ENCODE results near the gene PRELID3B. TPM values are rescaled to one million over a fixed set of nuclear protein-coding genes. Genes with fewer than 3 reads are reported as not detected.

Gene PRELID3B
- total RNA-seq, 1 donor from 2014 or later, result 45.2 TPM

DNA sequence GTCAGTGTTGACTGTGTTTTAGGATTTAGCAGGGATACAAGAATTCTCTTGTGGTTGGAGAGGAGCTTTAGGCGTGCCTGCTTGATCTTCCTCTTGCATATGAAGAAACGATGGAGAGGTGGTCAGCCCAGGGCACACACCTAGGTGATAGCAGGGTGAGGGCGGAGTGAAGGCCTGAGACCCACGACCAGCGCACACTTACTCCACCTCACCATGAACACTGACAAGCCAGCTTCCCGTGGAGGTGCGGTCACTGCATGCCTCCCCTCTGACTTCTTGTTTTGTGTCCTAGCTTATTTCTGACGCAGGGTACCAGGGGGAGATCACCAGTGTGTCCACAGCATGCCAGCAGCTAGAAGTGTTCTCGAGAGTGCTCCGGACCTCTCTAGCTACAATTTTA, 53.4 kb downstream of the PRELID3B start:
- no peaks in the 10 kb centered on the region for H3K9me3 Mint-ChIP-seq

DNA sequence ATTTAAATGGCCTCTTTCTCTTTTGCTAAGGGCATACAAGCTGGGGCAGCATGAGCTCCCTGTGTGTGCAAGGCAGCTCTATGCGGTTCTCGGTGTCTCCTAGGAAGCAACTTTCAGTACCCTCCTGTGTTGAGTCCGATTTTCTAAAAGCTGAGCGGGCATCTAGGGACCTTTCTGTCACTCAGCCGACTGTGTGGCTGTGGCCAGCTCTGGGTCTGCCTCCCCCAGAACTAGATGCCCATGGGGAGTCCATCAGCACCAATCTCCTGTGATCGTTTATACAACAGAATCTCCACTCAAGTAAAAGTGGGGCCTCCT, 54.1 kb downstream of the PRELID3B start:
- peaks cover 40% of the 10 kb centered on the region for H3K36me3 Mint-ChIP-seq
- H3K4me1 Mint-ChIP-seq, result peaks cover 22% of the 10 kb centered on the region
- H3K27ac Mint-ChIP-seq, result no peak overlapping the region
- no peak for DNase-seq (ENCODE audit: low spot score in 2 of 2, unreplicated experiment in 2 of 2)
- H3K4me3 Mint-ChIP-seq, result no peak overlapping the region
- no peaks in the 10 kb centered on the region for H3K9me3 Mint-ChIP-seq
- H3K27me3 Mint-ChIP-seq (ENCODE audit: low read depth), result no peaks in the 10 kb centered on the region
- TF ChIP-seq, protein P1, sequence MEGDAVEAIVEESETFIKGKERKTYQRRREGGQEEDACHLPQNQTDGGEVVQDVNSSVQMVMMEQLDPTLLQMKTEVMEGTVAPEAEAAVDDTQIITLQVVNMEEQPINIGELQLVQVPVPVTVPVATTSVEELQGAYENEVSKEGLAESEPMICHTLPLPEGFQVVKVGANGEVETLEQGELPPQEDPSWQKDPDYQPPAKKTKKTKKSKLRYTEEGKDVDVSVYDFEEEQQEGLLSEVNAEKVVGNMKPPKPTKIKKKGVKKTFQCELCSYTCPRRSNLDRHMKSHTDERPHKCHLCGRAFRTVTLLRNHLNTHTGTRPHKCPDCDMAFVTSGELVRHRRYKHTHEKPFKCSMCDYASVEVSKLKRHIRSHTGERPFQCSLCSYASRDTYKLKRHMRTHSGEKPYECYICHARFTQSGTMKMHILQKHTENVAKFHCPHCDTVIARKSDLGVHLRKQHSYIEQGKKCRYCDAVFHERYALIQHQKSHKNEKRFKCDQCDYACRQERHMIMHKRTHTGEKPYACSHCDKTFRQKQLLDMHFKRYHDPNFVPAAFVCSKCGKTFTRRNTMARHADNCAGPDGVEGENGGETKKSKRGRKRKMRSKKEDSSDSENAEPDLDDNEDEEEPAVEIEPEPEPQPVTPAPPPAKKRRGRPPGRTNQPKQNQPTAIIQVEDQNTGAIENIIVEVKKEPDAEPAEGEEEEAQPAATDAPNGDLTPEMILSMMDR (IDR thresholded peaks at IDR 0.05; ENCODE audit: unreplicated experiment), result no peak

More for the DNA sequence above, 53.4 kb downstream of the PRELID3B start:
- H3K4me1 Mint-ChIP-seq, result peaks cover 16% of the 10 kb centered on the region
- H3K36me3 Mint-ChIP-seq, result peaks cover 42% of the 10 kb centered on the region
- no peak for DNase-seq (ENCODE audit: low spot score in 2 of 2, unreplicated experiment in 2 of 2)
- H3K27ac Mint-ChIP-seq, result no peak overlapping the region
- no peaks in the 10 kb centered on the region for H3K27me3 Mint-ChIP-seq (ENCODE audit: low read depth)
- TF ChIP-seq, protein P1 (IDR thresholded peaks at IDR 0.05; ENCODE audit: unreplicated experiment), result no peak
- no peak overlapping the region for H3K4me3 Mint-ChIP-seq

DNA sequence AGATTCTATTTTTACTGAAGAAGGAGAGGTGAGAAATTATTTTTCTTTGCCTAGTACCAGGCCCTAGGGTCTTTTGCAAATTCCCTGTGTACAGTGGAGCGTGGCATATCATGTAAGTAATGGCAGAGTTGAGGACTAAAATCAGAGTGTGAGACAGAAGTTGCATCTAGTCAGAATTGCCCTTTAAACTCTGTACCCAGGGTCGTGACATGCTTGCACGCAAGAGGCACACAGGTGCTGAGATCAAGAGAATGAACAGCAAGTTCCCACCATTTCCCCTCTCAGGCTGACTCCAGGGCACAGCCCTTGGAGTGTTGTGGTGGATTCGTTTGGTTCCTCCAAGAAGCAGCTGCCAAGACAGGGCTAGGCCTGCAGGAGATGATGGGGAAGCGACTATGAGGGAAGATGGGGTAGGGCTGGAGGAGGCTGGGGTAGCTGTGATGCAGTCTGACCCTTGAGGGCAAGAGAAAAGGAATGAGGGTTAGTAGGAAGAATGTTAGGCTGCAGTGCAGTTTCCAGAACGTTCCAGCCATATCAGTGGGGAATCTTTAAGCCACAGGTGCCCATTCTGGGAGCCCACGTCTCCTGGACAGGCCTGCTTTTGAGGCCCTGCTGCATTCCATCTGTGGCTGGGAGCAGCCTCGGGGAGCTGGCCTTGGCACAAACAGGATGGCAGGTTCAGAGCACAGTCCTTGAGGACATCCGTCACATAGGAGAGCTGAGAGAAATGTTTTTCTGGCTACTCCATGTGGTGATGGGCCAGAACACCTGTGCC, 54.6 kb downstream of the PRELID3B start:
- TF ChIP-seq, protein P1 (IDR thresholded peaks at IDR 0.05; ENCODE audit: unreplicated experiment), result no peak
- Mint-ChIP-seq H3K27me3 (ENCODE audit: low read depth) (no peaks in the 10 kb centered on the region), H3K9me3 (no peaks in the 10 kb centered on the region), H3K4me3 (no peak overlapping the region), H3K4me1 (peaks cover 22% of the 10 kb centered on the region), H3K27ac (no peak overlapping the region), H3K36me3 (peaks cover 40% of the 10 kb centered on the region)
- no peak for DNase-seq (ENCODE audit: low spot score in 2 of 2, unreplicated experiment in 2 of 2)

DNA sequence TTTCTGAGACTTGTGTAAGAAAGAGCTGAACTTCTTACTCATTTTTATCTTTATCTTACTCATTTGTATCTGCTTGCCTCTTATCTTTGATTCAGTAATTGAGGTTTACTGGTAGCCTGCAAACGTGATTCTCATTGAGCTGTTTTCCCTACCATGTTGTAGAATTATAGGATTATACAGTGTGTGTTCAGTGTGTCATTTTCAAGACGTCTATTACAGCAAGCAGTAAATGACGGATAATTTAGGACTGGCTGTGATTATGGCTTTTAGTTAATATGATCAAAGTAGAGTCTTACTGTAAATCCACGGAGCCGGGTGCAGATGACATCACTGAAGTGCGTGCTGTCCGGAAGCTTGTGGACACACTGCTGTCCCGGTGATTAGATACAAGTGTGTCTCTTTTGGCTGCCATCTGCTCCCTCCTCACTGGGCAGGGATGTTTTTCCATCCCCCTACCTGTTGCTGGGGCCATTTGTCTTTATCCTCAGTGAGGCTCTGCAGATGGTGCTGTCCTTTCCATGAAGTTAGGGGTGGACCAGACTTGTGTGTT, 55.5 kb downstream of the PRELID3B start:
- no peaks in the 10 kb centered on the region for H3K9me3 Mint-ChIP-seq
- DNase-seq (ENCODE audit: low spot score in 2 of 2, unreplicated experiment in 2 of 2), result no peak
- H3K27me3 Mint-ChIP-seq (ENCODE audit: low read depth), result no peaks in the 10 kb centered on the region
- no peak overlapping the region for H3K4me3 Mint-ChIP-seq
- TF ChIP-seq, protein P1 (IDR thresholded peaks at IDR 0.05; ENCODE audit: unreplicated experiment), result no peak
- peaks cover 36% of the 10 kb centered on the region for H3K36me3 Mint-ChIP-seq
- H3K4me1 Mint-ChIP-seq, result peaks cover 29% of the 10 kb centered on the region
- H3K27ac Mint-ChIP-seq, result no peak overlapping the region

DNA sequence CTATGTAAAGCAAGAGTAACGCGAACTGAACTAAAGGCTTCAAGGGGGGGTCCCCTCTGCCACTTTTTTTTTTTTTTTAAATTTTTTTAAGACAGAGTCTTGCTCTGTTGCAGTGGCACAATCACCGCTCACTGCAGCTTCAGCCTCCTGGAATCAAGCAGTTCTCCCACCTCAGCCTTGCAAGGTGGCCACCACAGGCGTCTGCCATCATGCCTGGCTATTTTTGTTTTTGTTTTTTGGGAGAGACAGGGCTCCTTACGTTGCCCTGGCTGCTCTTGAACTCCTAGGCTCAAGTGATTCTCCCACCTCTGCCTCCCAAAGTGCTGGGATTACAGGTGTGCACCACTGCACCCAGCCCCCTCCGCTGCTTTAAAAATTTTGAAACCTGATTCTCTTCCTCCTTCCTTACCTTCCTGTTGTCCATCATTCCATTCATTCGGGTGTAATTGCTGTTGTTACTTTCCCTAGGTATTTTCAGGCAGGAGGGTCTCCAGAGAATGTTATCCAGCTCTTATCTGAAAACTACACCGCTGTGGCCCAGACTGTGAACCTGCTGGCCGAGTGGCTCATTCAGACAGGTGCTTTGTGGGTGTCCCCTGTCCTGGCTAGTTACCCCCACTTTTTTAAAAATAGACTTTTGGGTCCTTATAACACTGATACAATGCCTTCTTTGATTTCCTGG, 56.2 kb downstream of the PRELID3B start:
- Mint-ChIP-seq H3K27ac (no peak overlapping the region), H3K4me3 (no peak overlapping the region)

More for the DNA sequence above, 56.2 kb downstream of the PRELID3B start:
- Mint-ChIP-seq H3K4me1 (peaks cover 32% of the 10 kb centered on the region), H3K9me3 (no peaks in the 10 kb centered on the region), H3K27me3 (ENCODE audit: low read depth) (no peaks in the 10 kb centered on the region), H3K36me3 (peaks cover 32% of the 10 kb centered on the region)
- TF ChIP-seq, protein P1 (IDR thresholded peaks at IDR 0.05; ENCODE audit: unreplicated experiment), result no peak
- no peak for DNase-seq (ENCODE audit: low spot score in 2 of 2, unreplicated experiment in 2 of 2)
